ENCODE measurements around the gene CPM. TPM values are rescaled to one million over a fixed set of nuclear protein-coding genes. Genes with fewer than 3 reads are reported as not detected.

CPM gene
- 100 to 1,000 TPM in 1 of 5 donors, 10 to 100 TPM in 4; 24.0 to 103 (median 73.6) TPM for total RNA-seq
- 10 to 100 TPM in 2 of 3 donors, 1 to 10 TPM in 1; 5.7 to 16.6 (median 13.9) TPM for polyA plus RNA-seq
- long read RNA-seq, donor 1, full-length matches to known transcripts = 3 of 3 reads
- long read RNA-seq, donor 1, partial matches to known transcripts = 0 of 3 reads
- long read RNA-seq, donor 1, other reads (novel, unspliced or antisense) = 0 of 3 reads
- long read RNA-seq, donor 2, full-length matches to known transcripts = 3 of 3 reads
- long read RNA-seq, donor 2, partial matches to known transcripts = 0 of 3 reads
- long read RNA-seq, donor 2, other reads (novel, unspliced or antisense) = 0 of 3 reads
- long read RNA-seq, donor 3, full-length matches to known transcripts = 1 of 1 reads
- long read RNA-seq, donor 3, partial matches to known transcripts = 0 of 1 reads
- long read RNA-seq, donor 3, other reads (novel, unspliced or antisense) = 0 of 1 reads
- long read RNA-seq, donor 4, full-length matches to known transcripts = 1 of 1 reads
- long read RNA-seq, donor 4, partial matches to known transcripts = 0 of 1 reads
- long read RNA-seq, donor 4, other reads (novel, unspliced or antisense) = 0 of 1 reads
- long read RNA-seq, donor 5, full-length matches to known transcripts = 6 of 6 reads
- long read RNA-seq, donor 5, partial matches to known transcripts = 0 of 6 reads
- long read RNA-seq, donor 5, other reads (novel, unspliced or antisense) = 0 of 6 reads
- long read RNA-seq, donor 6, full-length matches to known transcripts = 22 of 22 reads
- long read RNA-seq, donor 6, partial matches to known transcripts = 0 of 22 reads
- long read RNA-seq, donor 6, other reads (novel, unspliced or antisense) = 0 of 22 reads
- long read RNA-seq, donor 7 = 0 reads
- long read RNA-seq, donor 8, full-length matches to known transcripts = 6 of 6 reads
- long read RNA-seq, donor 8, partial matches to known transcripts = 0 of 6 reads
- long read RNA-seq, donor 8, other reads (novel, unspliced or antisense) = 0 of 6 reads
- long read RNA-seq, donor 9, full-length matches to known transcripts = 2 of 2 reads
- long read RNA-seq, donor 9, partial matches to known transcripts = 0 of 2 reads
- long read RNA-seq, donor 9, other reads (novel, unspliced or antisense) = 0 of 2 reads
- long read RNA-seq, donor 10 = 0 reads

GRCh38 chr12:68932961-68933893, at the start of gene CPM:
Gene CPM, minus strand, starts transcription at chr12:68933171. Its CDS starts 334 bp downstream, at chr12:68932837.
- intact Hi-C loops (cut with DNase I; ENCODE audit: low total_unique reads) = no loop called here
- Histone ChIP-seq H3K4me3 (peak within 1 kb of the TSS; percentile 58 to 91 (median 72)), H3K4me1 (peaks cover 0 to 30% (median 20%) of the 10 kb centered on the region in 4 donors), H3K36me3 (no peaks in the 10 kb centered on the region), H3K9me3 (no peaks in the 10 kb centered on the region), H3K27me3 (peaks cover 0 to 10% (median 5%) of the 10 kb centered on the region in 3 donors), H3K27ac (peak within 1 kb of the TSS; percentile 74 to 88 (median 79))
- peak; percentile 89 to 91 for DNase-seq
- no peak for TF ChIP-seq EP300 (IDR thresholded peaks at IDR 0.05)
- peak in 2 of 3 donors; percentile 84 to 86 for TF ChIP-seq POLR2AphosphoS5 (IDR thresholded peaks at IDR 0.05)
- TF ChIP-seq CTCF (IDR thresholded peaks at IDR 0.05) = no peak
- TF ChIP-seq POLR2A (IDR thresholded peaks at IDR 0.05) = peak in 1 of 4 donors; percentile 11
- 2 to 19% (median 4%) methylated on average over 10 to 96 of the region's 96 CpGs for WGBS, 5 donors

- no peak overlapping the region for H3K4me3 ChIP-seq
- H3K4me1 ChIP-seq = peaks cover 0 to 16% (median 13%) of the 10 kb centered on the region in 4 donors
- intact Hi-C loops (cut with DNase I; ENCODE audit: low total_unique reads) = no loop called here
- no peaks in the 10 kb centered on the region for H3K27me3 ChIP-seq
- H3K27ac ChIP-seq = no peak overlapping the region
- WGBS, 5 donors = 59 to 74% (median 70%) methylated on average over 4 of the region's 4 CpGs
- no peaks in the 10 kb centered on the region for H3K36me3 ChIP-seq
- peaks cover 0 to 13% (median 4%) of the 10 kb centered on the region in 4 donors for H3K9me3 ChIP-seq
- TF ChIP-seq EP300 (IDR thresholded peaks at IDR 0.05) (no peak), CTCF (IDR thresholded peaks at IDR 0.05) (no peak), POLR2A (IDR thresholded peaks at IDR 0.05) (no peak), POLR2AphosphoS5 (IDR thresholded peaks at IDR 0.05) (no peak)
- DNase-seq = no peak
These were observed 48.5 kb upstream of the CPM start for GRCh38 chr12:68981516-68981915.

- peak in 1 of 2 donors; percentile 74 for DNase-seq
- WGBS, 5 donors = 87 to 92% (median 88%) methylated on average over 10 of the region's 10 CpGs
- peaks cover 0 to 13% (median 4%) of the 10 kb centered on the region in 4 donors for H3K9me3 ChIP-seq
- H3K4me1 ChIP-seq = peaks cover 0 to 16% (median 15%) of the 10 kb centered on the region in 4 donors
- no peaks in the 10 kb centered on the region for H3K36me3 ChIP-seq
- no peak overlapping the region for H3K4me3 ChIP-seq
- no peak overlapping the region for H3K27ac ChIP-seq
- intact Hi-C loops (cut with DNase I; ENCODE audit: low total_unique reads) = no loop called here
- no peaks in the 10 kb centered on the region for H3K27me3 ChIP-seq
- TF ChIP-seq CTCF (IDR thresholded peaks at IDR 0.05) (no peak), EP300 (IDR thresholded peaks at IDR 0.05) (no peak)
These were observed 47.7 kb upstream of the CPM start for GRCh38 chr12:68980476-68981212.
